SK-N-SH (cell line): ENCODE measurements around the gene TBX19. TPM values are rescaled to one million over a fixed set of nuclear protein-coding genes. Genes with fewer than 3 reads are reported as not detected.
"Not testable (repeated sequence)": the region's sequence is repeated elsewhere in the genome, so short reads cannot be mapped to it uniquely, and the experiment has no call there.

Experiments used
- CTCF ChIA-PET: fragments of 300-600, 350-600 bp; formaldehyde crosslinking; extraction: SDS; loops from one replicate; lab custom pipeline; 2021; lab: Yijun Ruan, JAX
- POLR2A ChIA-PET: fragments of 350-600 bp; sonication (Branson Sonifier 250); formaldehyde crosslinking; extraction: SDS; loops from one replicate; lab custom pipeline; 2020; ENCODE audit warnings: antibody characterized with exemption, inconsistent platforms; lab: Yijun Ruan, JAX
- DNase-seq: peaks from one replicate; pipeline ENCODE4 v3.0.0; 2012
- H2AFZ ChIP-seq: fragments of 200-600 bp; sonication (generic); 2 replicates; pipeline ENCODE4 v1.8.1; 2016; ENCODE audit warnings: antibody characterized with exemption, mild to moderate bottlenecking, low read depth
- H3F3A ChIP-seq: fragments of 200-600 bp; sonication (generic); replicated peaks from 2 replicates; pipeline ENCODE3; 2016; ENCODE audit warnings: antibody characterized with exemption, mild to moderate bottlenecking; ENCODE audit not compliant: insufficient read depth
- H3K27ac ChIP-seq, 2 experiments: fragments of 200-500 bp in 1 of 2; fragments of 200-600 bp in 1 of 2; sonication (Bioruptor generic) in 1 of 2; sonication (generic), shearing (Covaris generic) in 1 of 2; 2 replicates each; pipeline versions ENCODE4 v1.5.1 to v1.6.1; 2014 to 2016; ENCODE audit warnings: low read depth in 2 of 2, inconsistent platforms in 1 of 2, low read length in 1 of 2, mild to moderate bottlenecking in 1 of 2, mixed read lengths in 1 of 2
- H3K27me3 ChIP-seq: fragments of 200-600 bp; sonication (generic), shearing (Covaris generic); 2 replicates; pipeline ENCODE4 v1.6.1; 2016; ENCODE audit warnings: mixed run types; ENCODE audit not compliant: insufficient read depth
- H3K36me3 ChIP-seq, 2 experiments: fragments of 200-500 bp in 1 of 2; fragments of 200-600 bp in 1 of 2; sonication (Bioruptor generic) in 1 of 2; sonication (generic) in 1 of 2; replicated peaks in 1 of 2; 2 replicates each; pipeline versions ENCODE3 to v1.5.1; 2014 to 2016; ENCODE audit warnings: low read length in 1 of 2, mild to moderate bottlenecking in 1 of 2; ENCODE audit not compliant: insufficient read depth in 2 of 2, control insufficient read depth in 1 of 2
- H3K4me1 ChIP-seq, 2 experiments: fragments of 200-500 bp in 1 of 2; fragments of 200-600 bp in 1 of 2; sonication (Bioruptor generic) in 1 of 2; sonication (generic), shearing (Covaris generic) in 1 of 2; 2 replicates each; pipeline versions ENCODE4 v1.5.1 to v1.6.1; 2014 to 2016; ENCODE audit warnings: low read depth in 1 of 2, low read length in 1 of 2, mixed run types in 1 of 2; ENCODE audit not compliant: insufficient read depth in 2 of 2, control insufficient read depth in 1 of 2
- H3K4me2 ChIP-seq: fragments of 200-600 bp; sonication (generic), shearing (Covaris generic); 2 replicates; pipeline ENCODE4 v1.6.1; 2017; ENCODE audit warnings: mixed run types
- H3K4me3 ChIP-seq, 2 experiments: fragments of 200-500 bp in 1 of 2; fragments of 200-600 bp in 1 of 2; sonication (Bioruptor generic) in 1 of 2; sonication (generic), shearing (Covaris generic) in 1 of 2; 2 replicates each; pipeline versions ENCODE4 v1.5.1 to v1.8.1; 2014 to 2016; ENCODE audit warnings: low read depth in 2 of 2, inconsistent platforms in 1 of 2, low read length in 1 of 2, mild to moderate bottlenecking in 1 of 2, mixed read lengths in 1 of 2, moderate library complexity in 1 of 2
- H3K79me2 ChIP-seq: fragments of 200-600 bp; sonication (generic); 2 replicates; pipeline ENCODE4 v1.8.1; 2017; ENCODE audit warnings: mild to moderate bottlenecking; ENCODE audit not compliant: insufficient read depth
- H3K9ac ChIP-seq: fragments of 200-600 bp; sonication (generic); 2 replicates; pipeline ENCODE4 v1.6.1; 2017; ENCODE audit warnings: mixed run types
- H3K9me2 ChIP-seq: fragments of 200-600 bp; sonication (generic); 2 replicates; pipeline ENCODE4 v1.6.1; 2017; ENCODE audit warnings: mixed run types
- H3K9me3 ChIP-seq: fragments of 200-600 bp; sonication (generic); 2 replicates; pipeline ENCODE4 v1.6.1; 2017; ENCODE audit warnings: mixed run types, mild to moderate bottlenecking, moderate library complexity
- H4K20me1 ChIP-seq: fragments of 200-600 bp; sonication (generic); 2 replicates; pipeline ENCODE4 v1.6.1; 2017; ENCODE audit warnings: mild to moderate bottlenecking, mixed run types; ENCODE audit not compliant: insufficient read depth
- CHD2 ChIP-seq: fragments of 150-350 bp; IDR thresholded peaks from 2 replicates; pipeline ENCODE4 v1.6.1; 2018; ENCODE audit warnings: low read length; ENCODE audit not compliant: partially characterized antibody
- ELF1 ChIP-seq: IDR thresholded peaks from 2 replicates; pipeline ENCODE4 v1.4.0; 2012
- EP300 ChIP-seq, 2 experiments: IDR thresholded peaks; 2 replicates each; pipeline versions ENCODE4 v1.4.0 to v1.6.1; 2012; ENCODE audit warnings: borderline replicate concordance in 1 of 2, low read depth in 1 of 2, low read length in 1 of 2
- JUND ChIP-seq: IDR thresholded peaks from 2 replicates; pipeline ENCODE4 v1.4.0; 2012
- MAX ChIP-seq: IDR thresholded peaks from 2 replicates; pipeline ENCODE4 v1.4.0; 2012; ENCODE audit warnings: low read depth
- NFIC ChIP-seq: IDR thresholded peaks from 2 replicates; pipeline ENCODE4 v1.4.0; 2012; ENCODE audit warnings: borderline replicate concordance
- NRF1 ChIP-seq: IDR thresholded peaks from 2 replicates; pipeline ENCODE4 v1.6.1; 2012; ENCODE audit warnings: low read depth, mild to moderate bottlenecking, low read length
- PBX3 ChIP-seq: IDR thresholded peaks from 2 replicates; pipeline ENCODE4; 2012
- POLR2AphosphoS5 ChIP-seq: IDR thresholded peaks from 2 replicates; pipeline ENCODE4 v1.6.1; 2012; ENCODE audit warnings: low read depth, low read length
- RAD21 ChIP-seq: IDR thresholded peaks from 2 replicates; pipeline ENCODE4 v1.6.1; 2012; ENCODE audit warnings: mild to moderate bottlenecking, low read length
- RCOR1 ChIP-seq: fragments of 150-350 bp; IDR thresholded peaks from 2 replicates; pipeline ENCODE4 v1.6.1; 2017; ENCODE audit warnings: antibody characterized with exemption, low read length
- RFX5 ChIP-seq: IDR thresholded peaks from 2 replicates; pipeline ENCODE4 v1.6.1; 2012; ENCODE audit warnings: mild to moderate bottlenecking, improper control_type of control experiment, low read length
- SMC3 ChIP-seq: IDR thresholded peaks from 2 replicates; pipeline ENCODE4 v1.6.1; 2012; ENCODE audit warnings: low read depth, low read length, improper control_type of control experiment
- TEAD4 ChIP-seq: IDR thresholded peaks from 2 replicates; pipeline ENCODE4 v1.4.0; 2012; ENCODE audit warnings: mild to moderate bottlenecking, borderline replicate concordance; ENCODE audit not compliant: insufficient read depth
- USF1 ChIP-seq: IDR thresholded peaks from 2 replicates; pipeline ENCODE4 v1.4.0; 2012; ENCODE audit warnings: low read depth, borderline replicate concordance
- USF2 ChIP-seq: fragments of 150-350 bp; IDR thresholded peaks from 2 replicates; pipeline ENCODE4 v1.6.1; 2017; ENCODE audit warnings: antibody characterized with exemption, low read length, low read depth, borderline replicate concordance
- YY1 ChIP-seq: IDR thresholded peaks from 2 replicates; pipeline ENCODE4 v1.4.0; 2012; ENCODE audit warnings: low read depth, mild to moderate bottlenecking
- WGBS: methylation state at CpG from one replicate; pipeline ENCODE4 v1.1.6; 2017; ENCODE audit warnings: low lambda C conversion rate; 5-methylcytosine and 5-hydroxymethylcytosine counted together
- polyA plus RNA-seq, 3 experiments: library from polyadenylated mRNA; depleted of rRNA; stranded (reverse); fragments of >200 nt; gene quantifications; 2 replicates each; pipeline ENCODE4 v1.2.3, GENCODE V29; 2012

Gene TBX19
- polyA plus RNA-seq, 1 of the 3 experiments (the other 2 are of a cell fraction), result 2.7 TPM

- Histone ChIP-seq H3K27me3 (no peaks in the 10 kb centered on the region), H3K79me2 (no peaks in the 10 kb centered on the region), H3K9me2 (no peaks in the 10 kb centered on the region), H2AFZ (no peak overlapping the region), H4K20me1 (no peaks in the 10 kb centered on the region), H3F3A (no peaks in the 10 kb centered on the region), H3K36me3 (no peaks in the 10 kb centered on the region), H3K27ac (no peak overlapping the region), H3K9me3 (no peaks in the 10 kb centered on the region), H3K4me3 (no peak overlapping the region), H3K4me1 (peaks cover 0 to 3% of the 10 kb centered on the region in 2 experiments; a peak in 2 of 4 replicates), H3K4me2 (no peak overlapping the region), H3K9ac (no peak overlapping the region)
- ChIA-PET CTCF (interaction anchor here (1.3 kb wide), 1 partner anchor 118 kb away, joined by 3 read pairs; no protein-coding TSS in a partner anchor), POLR2A (no interaction called here)
- no peak for DNase-seq
- no peak for TF ChIP-seq PBX3
- TF ChIP-seq YY1, result no peak
- TF ChIP-seq CHD2, result no peak
- TF ChIP-seq POLR2AphosphoS5, result no peak
- TF ChIP-seq SMC3, result no peak
- TF ChIP-seq EP300 (IDR thresholded peaks at IDR 0.05; ENCODE audit: borderline replicate concordance in 1 of 2, low read depth in 1 of 2, low read length in 1 of 2), result no peak
- no peak for TF ChIP-seq RAD21
- 88% methylated on average over 1 of the region's 1 CpG for WGBS
Measured at GRCh38 chr1:168347630-168348029, 67.0 kb downstream of the TBX19 start.

- no peaks in the 10 kb centered on the region for H3K79me2 ChIP-seq
- H3K27me3 ChIP-seq, result no peaks in the 10 kb centered on the region
- POLR2A ChIA-PET, result no interaction called here
- no peak for DNase-seq
- peak overlapping the region; percentile 69 for H2AFZ ChIP-seq
- no peaks in the 10 kb centered on the region for H3K36me3 ChIP-seq
- H3K27ac ChIP-seq, result no peak overlapping the region
- 61% methylated on average over 8 of the region's 8 CpGs for WGBS
- no peaks in the 10 kb centered on the region for H3K9me3 ChIP-seq
- H3K4me3 ChIP-seq, result no peak overlapping the region
- no peaks in the 10 kb centered on the region for H3K9me2 ChIP-seq
- no peak overlapping the region for H3K4me2 ChIP-seq
- H4K20me1 ChIP-seq, result no peaks in the 10 kb centered on the region
- no peak overlapping the region for H3K9ac ChIP-seq
- no peak for TF ChIP-seq RCOR1
- no peak for TF ChIP-seq USF1
- no peak for TF ChIP-seq YY1
- no peak for TF ChIP-seq MAX
- TF ChIP-seq USF2, result no peak
- TF ChIP-seq JUND, result no peak
- no peak for TF ChIP-seq RFX5
- TF ChIP-seq TEAD4, result no peak
- no peak for TF ChIP-seq NFIC
- no peak for TF ChIP-seq RAD21
- TF ChIP-seq ELF1, result no peak
- TF ChIP-seq NRF1, result no peak
- TF ChIP-seq EP300 (IDR thresholded peaks at IDR 0.05; ENCODE audit: borderline replicate concordance in 1 of 2, low read depth in 1 of 2, low read length in 1 of 2), result no peak
- no peaks in the 10 kb centered on the region for H3K4me1 ChIP-seq
- CTCF ChIA-PET, result interaction anchor here (0.9 to 1.3 kb wide), 2 partner anchors 17 to 118 kb away, joined by 3 read pairs; no protein-coding TSS in a partner anchor
- H3F3A ChIP-seq, result no peaks in the 10 kb centered on the region
Measured at GRCh38 chr1:168348146-168348709, 67.6 kb downstream of the TBX19 start.

GRCh38 chr1:168354335-168355269, 73.9 kb downstream of the TBX19 start:
- H3K36me3 ChIP-seq, H3K27ac ChIP-seq, H3K9me3 ChIP-seq, H3K4me2 ChIP-seq, H4K20me1 ChIP-seq, H3K4me3 ChIP-seq, POLR2A ChIA-PET, H3K79me2 ChIP-seq, H3K4me1 ChIP-seq, H3F3A ChIP-seq, H3K9me2 ChIP-seq, H3K27me3 ChIP-seq, H2AFZ ChIP-seq, H3K9ac ChIP-seq, DNase-seq: not testable (repeated sequence)
- CTCF ChIA-PET, result interaction anchor here (2.8 kb wide), 1 partner anchor 11 kb away, joined by 18 read pairs; no protein-coding TSS in a partner anchor
- 91% methylated on average over 30 of the region's 36 CpGs for WGBS
